Activated gamma-delta T cell treated with Interleukin-2 at 50 U/mL for 16 hours (primary cell): Measurements from ENCODE around the gene FBXO44.
A peak's percentile ranks its signal among the peaks of the same experiment; 100 is the strongest.

Experiments
- DNase-seq: peaks from one replicate; pipeline ENCODE4 v3.0.0-alpha.2; 2020

FBXO44 gene

DNA sequence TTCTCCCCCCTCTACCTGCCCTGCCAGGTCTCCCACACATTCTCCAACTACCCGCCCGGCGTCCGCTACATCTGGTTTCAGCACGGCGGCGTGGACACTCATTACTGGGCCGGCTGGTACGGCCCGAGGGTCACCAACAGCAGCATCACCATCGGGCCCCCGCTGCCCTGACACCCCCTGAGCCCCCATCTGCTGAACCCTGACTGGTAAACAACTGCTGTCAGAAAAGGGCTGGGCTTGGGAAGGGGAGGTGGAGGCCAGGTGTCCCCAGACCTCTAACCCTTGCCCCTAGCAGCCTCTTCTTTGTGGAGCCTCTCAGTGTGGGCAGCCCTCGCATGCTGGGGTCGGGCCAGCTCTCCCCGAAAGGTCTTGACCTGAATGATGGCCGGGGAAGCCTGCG lies 6.4 kb downstream of the FBXO44 start:
- no peak for DNase-seq

DNA sequence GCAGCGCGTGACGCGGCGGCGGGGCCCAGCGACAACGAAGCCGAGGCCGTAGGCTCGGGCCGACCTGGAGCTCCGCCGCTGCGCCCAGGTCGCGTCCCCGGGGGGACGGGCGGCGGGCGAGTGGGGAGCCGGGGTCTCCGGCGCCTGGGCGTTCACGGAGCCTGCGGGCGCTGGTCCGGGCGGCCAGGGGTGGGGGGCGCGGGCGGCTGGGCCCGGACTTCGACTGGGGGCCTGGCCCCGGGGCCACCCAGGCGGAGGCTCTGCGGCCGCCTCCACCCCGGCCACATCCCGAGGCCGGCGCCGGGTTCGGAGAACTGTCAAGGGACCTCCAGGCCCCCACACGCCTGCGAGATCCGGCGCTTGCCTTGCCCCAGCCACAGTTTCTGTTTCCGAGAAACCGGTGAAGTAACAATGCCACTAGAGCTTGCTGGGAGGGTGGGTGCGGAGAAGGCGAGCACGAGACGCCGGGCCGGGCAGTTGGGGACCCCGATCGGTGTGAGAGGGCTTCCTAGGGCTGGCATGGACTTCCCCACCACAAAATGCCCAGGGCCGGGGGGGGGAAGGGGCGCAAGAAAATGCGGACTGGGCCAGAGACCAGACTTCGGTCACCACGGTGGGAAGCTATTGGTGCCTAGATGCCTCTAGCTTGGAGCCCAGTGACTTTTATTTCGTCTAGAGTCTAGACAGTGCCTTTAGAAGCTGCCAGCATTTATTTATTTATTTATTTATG lies 9.8 kb downstream of the FBXO44 start:
- peak; percentile 62 for DNase-seq

DNA sequence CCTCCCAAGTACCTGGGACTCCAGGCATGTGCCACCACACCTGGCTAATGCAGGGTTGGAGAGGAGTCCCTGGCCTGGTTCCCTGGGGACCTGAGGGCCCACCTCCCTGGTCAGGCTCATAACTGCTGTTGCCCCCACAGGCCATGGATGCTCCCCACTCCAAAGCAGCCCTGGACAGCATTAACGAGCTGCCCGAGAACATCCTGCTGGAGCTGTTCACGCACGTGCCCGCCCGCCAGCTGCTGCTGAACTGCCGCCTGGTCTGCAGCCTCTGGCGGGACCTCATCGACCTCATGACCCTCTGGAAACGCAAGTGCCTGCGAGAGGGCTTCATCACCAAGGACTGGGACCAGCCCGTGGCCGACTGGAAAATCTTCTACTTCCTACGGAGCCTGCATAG lies 13.8 kb downstream of the FBXO44 start:
- no peak for DNase-seq

DNA sequence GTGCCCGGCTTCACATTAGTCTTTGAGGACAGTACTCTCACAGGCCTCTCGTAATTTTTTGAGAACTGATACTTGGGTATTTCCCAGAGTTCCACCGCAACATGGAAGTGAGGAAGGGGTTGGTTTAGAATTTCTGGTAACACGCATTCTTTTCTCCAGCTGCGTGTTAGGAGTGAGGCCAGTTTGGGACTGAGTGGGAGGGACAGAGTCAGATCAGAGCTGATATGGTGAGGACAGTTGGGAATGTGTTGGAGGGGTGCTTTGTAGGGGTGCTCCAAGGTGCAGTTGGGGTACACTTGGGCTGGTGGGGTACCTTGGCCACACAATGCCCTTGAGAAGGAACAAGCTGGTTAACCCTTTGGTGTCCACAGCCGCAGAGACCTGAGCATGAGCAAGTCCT lies 16.1 kb downstream of the FBXO44 start:
- no peak for DNase-seq

DNA sequence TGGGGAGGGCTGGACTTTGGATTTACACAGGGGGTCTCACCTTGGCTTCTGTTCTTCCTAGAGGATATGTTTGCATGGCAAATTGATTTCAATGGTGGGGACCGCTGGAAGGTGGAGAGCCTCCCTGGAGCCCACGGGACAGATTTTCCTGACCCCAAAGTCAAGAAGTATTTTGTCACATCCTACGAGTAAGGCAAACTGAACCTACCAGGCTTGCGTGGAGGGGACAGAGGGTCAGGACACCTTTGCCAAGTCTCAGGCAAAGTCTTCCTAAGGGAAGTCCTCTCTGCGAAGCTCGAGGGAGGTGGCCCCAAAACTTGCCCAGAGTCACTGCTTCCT lies 16.5 kb downstream of the FBXO44 start:
- DNase-seq = no peak

DNA sequence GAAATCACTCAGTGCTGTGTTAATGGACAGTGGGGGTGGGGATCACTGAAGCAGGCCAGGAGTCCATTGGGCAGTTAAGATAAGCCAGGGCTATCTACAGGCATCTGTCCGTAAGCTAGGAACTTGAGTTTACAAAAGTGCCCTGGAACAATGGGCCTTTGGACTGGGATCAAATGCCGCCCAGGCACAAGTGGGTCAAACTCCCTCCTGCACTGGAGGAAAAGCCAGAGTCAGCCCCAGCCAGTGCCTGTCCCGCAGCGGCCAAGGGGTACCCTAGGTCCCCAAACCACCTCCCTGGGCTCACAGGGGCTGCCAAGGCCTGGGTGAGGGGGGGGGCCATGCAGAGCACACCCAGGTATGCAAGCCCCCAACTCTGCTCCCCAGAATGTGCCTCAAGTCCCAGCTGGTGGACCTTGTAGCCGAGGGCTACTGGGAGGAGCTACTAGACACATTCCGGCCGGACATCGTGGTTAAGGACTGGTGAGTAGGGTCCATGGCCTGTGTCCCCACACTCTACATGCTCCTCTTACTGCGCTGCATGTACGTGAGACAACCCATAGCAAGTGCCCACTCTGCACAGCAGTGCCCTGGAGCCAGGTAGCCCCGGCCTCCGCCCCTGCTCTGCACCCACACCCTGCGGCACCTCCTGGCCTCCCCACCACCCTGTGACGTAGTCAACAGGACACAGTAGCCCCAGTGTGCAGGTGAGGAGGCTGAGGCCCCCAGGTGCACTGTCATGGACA lies 17.0 kb downstream of the FBXO44 start:
- no peak for DNase-seq

DNA sequence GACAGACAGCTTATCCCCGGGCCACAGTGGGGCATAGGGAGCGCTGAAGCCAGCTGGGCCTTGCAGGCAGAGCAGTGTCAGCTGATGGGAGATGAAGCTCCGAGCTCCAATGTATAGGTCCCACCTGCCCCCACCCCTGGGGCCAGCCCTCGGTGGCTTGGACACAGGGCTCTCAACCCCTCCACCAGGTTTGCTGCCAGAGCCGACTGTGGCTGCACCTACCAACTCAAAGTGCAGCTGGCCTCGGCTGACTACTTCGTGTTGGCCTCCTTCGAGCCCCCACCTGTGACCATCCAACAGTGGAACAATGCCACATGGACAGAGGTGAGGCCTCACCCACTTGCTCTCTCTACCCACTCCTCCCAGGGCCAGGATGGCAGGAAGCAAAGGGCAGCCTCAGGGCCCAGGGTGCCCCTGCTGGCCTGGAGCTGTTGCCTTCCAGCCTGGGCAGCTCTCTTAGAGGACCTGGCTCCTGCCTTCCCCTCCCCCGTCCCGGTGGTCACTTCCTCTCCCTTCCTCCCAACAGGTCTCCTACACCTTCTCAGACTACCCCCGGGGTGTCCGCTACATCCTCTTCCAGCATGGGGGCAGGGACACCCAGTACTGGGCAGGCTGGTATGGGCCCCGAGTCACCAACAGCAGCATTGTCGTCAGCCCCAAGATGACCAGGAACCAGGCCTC lies 18.6 kb downstream of the FBXO44 start:
- no peak for DNase-seq

DNA sequence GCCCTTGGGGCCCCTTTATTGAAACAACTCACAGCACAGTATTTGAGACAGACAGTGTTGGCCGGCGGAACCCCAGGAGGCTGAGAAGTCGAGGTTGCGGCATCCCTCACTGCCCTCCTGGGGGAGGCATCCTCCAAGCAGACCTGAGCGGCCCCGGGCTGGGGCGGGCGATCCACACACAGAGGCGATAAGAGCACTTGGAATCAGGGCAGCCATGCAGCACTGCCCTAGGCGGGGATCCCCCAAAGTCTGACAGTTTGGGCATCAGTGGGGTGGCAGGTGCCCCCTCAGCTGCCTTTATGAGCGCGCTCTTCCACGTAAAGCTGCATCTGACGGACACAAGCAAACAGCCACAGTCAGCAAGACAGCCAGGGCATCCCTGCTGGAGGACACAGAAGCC lies 19.8 kb downstream of the FBXO44 start:
- no peak for DNase-seq

DNA sequence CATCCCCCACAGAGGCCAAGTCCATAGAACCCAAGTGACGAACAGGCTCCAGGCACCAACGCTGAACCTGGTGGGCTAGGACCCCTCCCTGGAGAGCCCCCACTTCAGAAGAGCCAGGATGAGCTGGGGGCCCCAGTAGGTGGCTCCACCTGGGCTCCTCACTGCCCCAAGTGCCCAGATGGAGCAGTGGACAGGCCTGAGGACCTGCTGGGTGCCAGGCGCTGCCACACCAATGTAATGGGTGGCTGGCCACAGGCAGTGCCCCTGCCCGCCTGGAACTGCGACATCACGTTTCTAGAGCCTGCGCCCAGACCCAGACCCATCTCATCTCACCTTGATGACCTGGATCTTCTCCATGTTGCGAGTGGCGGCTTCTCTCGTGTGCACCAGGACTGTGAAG lies 20.6 kb downstream of the FBXO44 start:
- no peak for DNase-seq

DNA sequence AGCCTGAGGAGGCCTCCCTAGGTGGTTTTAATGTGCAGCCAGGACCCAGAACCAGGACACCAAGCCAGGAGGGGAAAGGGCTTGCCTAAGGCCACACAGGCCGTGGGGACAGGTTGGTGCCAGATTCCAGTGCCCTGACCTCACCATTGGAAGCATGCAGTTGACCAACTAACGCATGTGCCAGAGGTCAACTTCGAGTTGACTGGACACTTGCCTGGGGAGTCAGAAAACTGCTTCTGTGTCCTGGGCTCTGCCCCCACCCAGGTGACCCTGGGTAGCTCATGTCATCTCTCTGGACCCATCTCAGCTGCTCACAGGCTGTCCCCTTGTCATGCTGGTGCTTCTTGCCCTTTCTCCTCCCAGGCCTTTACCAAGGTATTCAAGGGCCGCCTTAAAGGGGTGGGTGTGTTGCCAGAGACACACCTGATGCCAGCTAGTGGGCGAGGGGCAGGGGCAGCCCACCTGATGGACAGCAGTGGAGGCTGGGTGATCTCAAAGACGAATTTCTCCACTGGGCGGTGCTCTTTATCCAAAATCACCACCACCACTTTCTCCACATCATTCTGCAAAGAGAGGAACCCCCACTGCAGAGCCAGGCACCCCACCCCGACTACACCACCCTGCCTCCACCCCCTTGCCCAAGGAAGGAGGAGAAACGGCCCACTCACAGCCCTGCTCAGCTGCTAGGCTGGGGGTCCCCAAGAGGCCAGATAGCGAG lies 21.9 kb downstream of the FBXO44 start:
- DNase-seq = no peak

DNA sequence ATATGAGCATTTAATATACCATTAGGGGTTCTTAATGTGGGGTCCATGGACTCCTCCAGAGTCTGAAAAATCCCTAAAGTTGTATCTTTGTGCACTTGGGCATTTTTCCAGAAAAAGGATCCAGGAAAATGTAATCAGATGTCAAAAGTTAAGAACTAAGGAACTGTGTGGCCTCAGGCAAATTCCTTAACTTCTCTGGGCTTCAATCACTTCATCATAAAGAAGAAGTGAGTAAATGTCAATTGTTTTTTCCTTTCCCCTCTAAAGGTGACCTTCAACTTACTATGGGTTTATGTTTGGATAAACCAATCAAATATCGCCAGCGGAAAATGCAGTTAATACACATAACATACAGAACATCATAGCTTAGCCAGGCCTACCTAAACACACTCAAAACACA lies 23.8 kb downstream of the FBXO44 start:
- no peak for DNase-seq

DNA sequence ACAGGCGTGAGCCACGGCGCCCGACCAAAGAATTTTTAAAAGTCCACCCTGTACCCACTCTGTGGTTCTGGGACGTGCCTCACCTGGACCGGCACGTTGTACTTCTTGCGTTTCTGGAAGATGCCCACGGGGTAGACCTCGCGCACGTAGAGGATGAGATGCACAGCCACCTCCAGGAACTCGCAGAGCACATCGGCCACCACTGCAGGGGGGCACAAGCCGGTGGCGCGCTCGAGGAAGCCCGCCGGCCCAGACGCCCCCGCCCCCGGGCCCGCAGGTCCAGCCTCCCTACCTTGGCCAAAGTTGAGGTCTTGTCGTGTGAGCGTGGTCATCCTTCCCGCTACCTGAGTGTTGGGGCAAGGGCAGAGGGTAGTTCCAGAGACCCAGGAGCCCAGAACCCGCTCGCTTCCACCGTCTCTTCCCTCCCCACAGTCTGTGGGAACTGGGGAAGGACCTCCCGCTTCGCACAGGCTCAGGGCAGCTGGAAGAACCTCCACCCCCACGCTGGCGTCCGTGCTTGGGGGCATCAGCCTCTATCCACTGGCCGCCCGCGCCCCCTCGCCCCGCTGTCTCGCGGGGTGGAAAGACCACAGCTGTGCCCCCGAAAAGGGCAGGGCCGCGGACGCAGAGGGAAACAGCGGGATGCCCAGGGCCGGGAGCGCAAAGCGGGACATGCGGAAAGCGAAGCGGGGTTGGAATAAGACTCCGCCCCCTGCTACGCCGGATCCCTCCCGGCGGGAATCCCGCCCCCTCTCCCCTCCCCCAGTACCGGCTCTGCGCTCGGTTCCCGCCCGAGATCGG lies 25.8 kb downstream of the FBXO44 start:
- DNase-seq = no peak

DNA sequence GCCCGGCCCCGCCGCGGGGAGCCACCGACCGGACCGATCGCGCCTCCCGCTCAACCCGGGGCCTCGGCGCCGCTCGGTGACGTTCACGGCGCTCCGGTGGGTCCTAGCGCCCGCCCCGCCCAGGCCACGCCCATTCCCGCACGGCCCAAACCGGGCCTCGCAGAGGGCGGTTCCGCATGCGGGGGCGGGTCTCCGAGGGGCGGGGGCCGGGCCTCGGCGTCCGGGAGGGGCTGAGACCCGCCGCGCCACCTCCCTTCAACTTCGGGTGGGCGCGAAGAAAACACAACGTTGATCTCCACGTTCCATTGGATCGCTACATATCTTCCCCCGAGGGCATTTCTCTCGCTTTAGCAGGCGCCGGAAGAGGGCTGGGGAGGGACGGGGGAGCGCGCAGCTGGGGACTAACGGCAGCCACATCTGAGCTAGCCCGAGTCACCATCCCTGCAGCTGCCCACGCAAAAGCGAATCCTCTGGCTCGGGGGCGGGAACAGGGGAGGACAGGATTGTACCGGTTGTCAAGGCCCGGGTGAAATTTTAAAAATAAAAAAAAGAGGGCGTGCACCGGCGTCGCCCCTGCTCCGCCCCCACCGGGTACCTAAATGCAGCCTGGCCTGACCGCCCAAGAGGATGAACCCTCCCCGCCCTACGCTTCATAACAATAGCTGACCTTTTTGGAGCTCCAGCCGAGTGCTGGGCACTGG lies 26.5 kb downstream of the FBXO44 start, which contains the start of gene MAD2L2:
Gene MAD2L2 (minus strand): TSS at position 78 of the 701 bp plus-strand sequence. CDS start 547 bp downstream, outside the sequence.
- DNase-seq = peak; percentile 87

DNA sequence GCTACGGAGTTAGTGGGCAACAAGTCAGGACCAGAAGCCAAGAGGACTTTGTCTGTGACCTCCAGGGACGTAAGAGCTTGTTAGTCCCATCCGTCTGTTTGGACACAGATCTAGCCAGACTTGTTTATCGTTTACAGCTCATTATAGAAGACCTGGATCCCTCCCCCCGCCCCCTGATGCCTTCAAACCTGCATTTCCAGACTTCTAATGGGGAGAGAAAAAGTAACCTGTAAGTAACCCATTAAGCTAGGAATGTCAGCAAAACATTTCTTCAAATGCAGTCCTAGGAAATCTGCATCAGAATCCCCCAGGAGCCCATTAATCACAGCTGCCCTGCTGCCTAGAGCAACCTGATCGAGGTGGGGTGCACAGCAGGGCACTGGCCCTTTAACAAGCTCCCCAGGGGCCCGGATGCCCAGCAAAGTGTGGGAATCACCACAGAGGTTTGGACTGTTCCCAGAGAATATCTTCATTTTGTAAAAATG lies 27.7 kb downstream of the FBXO44 start:
- DNase-seq = no peak

DNA sequence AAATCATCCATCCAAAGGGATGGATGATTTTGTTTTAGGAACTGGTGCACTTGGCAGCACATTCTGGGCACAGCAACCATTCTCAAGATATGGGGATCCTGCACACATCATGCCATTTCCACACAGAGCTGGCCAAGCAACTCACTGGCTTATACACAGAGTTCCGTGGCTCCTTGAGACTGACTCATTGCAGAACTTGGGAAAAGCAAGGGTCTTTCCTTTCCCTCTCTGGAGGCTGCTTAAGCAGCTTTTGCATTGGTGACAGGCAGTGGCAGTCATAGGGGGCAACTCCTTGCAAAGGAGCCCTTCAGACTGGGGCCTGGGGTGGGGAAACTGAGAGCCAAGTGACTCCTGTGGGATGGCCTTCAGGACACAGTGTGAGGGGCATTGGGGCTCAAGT lies 28.1 kb downstream of the FBXO44 start:
- no peak for DNase-seq

DNA sequence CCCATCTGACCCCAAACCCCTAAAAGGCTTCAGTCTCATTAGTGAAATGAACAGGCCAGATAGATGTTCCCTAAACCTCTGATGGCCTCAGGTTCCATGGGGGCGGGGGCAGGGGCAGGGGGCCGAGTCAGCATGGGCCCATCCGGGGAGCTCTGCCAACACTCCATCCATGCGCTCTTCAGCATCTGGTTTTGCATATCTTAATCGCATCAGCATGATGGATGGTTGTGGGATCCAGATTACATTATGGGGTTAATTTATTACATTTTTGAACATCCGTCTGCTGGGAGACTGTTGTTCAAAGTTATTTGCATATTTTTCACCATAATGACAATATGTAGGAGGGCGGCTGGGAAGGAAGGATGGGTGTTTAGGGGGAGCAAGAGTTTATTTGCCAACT lies 29.4 kb downstream of the FBXO44 start:
- DNase-seq = no peak

DNA sequence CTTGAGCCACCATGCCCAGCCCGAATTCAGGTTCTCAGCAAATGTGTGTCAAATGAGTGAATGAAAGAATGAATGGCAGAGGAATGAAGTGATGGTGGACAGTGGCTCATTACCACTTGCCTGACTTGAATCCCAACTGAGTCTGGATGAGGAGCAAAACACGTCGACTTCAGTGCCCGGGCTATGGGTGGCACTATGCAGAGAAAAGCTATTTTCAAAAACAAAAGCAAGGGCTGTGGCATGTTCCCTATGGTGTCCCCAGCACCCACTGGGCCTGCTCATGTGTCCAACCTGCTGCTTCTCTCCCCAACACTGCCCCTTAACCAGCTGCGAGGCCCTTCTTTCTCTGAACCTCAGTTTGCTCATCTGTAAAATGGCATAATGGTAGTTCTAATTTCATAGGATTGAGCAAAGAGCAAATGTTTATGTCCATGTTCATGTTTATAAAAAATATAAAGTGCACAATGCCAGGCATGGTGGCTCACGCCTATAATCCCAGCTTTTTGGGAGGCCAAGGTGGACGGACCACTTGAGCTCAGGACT lies 30.6 kb downstream of the FBXO44 start:
- DNase-seq = no peak

DNA sequence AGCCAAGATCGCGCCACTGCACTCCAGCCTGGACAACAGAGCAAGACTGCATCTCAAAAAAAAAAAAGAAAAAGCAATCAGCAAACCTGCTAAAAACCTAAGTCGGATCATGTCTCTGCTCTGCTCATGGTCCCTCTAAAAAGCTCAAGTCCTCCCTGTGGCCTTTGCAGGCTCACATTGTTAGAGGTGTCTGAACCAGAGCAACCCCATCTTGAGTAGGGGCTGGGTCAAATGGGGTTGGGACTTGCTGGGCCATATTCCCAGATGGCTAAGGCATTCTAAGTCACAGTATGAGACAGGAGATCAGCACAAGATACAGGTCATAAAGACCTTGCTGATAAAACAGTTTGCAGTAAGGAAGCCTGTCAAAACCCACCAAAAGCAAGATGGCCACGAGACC lies 33.8 kb downstream of the FBXO44 start:
- no peak for DNase-seq

DNA sequence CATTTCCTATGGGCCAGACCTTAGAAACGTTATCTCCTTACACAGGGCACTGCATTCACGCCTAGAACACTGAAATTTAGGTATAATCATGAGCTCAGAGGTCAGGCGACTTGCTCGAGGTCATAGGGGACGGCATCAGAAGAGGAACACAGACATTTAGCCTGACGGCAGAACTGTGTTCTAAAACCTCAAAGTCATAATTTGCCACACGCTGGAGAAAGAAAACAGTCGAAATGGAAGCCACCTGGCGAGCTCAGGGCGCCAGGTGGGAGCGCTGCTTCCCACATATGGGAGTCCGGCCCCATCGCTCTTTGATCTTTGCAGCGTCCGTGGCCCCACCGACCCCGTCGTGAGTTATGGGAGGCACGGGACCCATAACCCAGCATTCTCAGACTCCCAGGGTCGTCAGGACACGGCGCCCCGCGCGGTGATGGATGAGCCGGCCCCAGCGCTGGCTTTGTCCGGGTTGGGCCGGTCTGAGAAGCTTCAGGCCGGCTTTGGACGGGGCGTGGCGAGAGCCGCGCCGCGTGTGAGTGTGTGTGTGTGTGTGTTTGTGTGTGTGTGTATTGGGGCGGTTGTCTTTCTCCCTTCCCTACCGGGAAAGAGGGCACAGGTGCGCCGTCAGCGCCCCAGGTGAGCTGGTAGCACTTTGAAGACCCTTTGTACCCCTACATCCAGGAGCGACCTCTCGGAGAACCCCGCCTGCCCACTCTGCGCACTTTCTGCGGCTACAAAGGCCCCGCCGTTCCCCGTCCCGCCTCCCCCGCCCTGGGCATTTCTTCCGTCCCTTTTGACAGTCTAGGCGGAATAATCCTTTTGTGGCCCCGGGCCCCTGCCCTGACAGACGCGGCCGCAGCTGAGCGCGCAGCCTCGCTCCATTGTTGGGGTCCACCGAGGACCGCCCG lies 36.0 kb downstream of the FBXO44 start:
- DNase-seq = no peak

DNA sequence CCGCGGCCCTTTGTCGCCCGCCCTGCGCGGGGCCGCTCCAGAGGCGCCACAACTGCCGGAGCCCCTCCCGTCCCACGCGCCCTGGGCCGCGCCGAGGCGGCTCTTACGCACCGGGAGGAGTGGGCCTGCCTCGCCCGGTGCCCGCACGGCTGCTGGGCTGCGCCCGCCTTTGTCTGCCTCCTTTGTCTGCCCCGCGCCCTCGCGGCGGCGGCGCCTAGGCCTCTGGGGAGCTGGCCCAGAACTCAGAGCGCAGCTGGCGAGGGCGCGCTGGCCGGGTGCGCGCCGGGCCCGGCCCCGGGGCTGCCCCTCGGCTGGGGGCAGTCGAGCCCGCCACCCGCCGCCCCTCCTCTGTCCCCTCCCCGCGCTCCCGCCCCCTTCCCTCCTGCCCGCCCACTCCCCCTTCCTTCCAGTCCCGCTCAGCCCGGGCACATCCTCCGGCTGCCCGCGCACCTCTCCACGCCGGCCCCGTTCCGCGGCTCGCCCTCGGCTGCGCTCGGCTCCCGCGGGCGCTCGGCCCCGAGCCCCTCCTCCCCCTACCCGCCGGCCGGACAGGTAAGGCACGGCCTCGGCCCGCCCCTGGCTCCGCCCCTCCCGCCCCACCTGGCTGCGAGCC lies 36.7 kb downstream of the FBXO44 start, which contains the start of gene DRAXIN:
Gene DRAXIN (plus strand): TSS at position 409 of the 613 bp plus-strand sequence. CDS start 14,549 bp downstream, outside the sequence.
- DNase-seq = no peak
